ENCODE results near the gene PAPPA. TPM values are rescaled to one million over a fixed set of nuclear protein-coding genes. Genes with fewer than 3 reads are reported as not detected.

Gene PAPPA
- total and polyA plus RNA-seq, 9 of the 15 experiments (the other 6 are each of a cell fraction or from before 2014, with no cell fraction given) = 0.06 to 0.18 (median 0.11) TPM

- TF ChIP-seq TAF7 (tag; IDR thresholded peaks at IDR 0.05) (no peak), ZNF311 (CRISPR knock-in tag; IDR thresholded peaks at IDR 0.05) (no peak), CSDE1 (IDR thresholded peaks at IDR 0.05) (no peak), CBFB (CRISPR knock-in tag; IDR thresholded peaks at IDR 0.05) (no peak), ESRRA (IDR thresholded peaks at IDR 0.05; ENCODE audit: borderline replicate concordance, low read depth) (no peak), XRCC5 (IDR thresholded peaks at IDR 0.05; ENCODE audit: low read depth, low read length) (no peak), EHMT2 (IDR thresholded peaks at IDR 0.05) (no peak), OTX1 (CRISPR knock-in tag; IDR thresholded peaks at IDR 0.05) (0 out of 2 replicates have a peak, but pooled peaks have one; percentile 23)
- TF ChIP-seq, protein P1, sequence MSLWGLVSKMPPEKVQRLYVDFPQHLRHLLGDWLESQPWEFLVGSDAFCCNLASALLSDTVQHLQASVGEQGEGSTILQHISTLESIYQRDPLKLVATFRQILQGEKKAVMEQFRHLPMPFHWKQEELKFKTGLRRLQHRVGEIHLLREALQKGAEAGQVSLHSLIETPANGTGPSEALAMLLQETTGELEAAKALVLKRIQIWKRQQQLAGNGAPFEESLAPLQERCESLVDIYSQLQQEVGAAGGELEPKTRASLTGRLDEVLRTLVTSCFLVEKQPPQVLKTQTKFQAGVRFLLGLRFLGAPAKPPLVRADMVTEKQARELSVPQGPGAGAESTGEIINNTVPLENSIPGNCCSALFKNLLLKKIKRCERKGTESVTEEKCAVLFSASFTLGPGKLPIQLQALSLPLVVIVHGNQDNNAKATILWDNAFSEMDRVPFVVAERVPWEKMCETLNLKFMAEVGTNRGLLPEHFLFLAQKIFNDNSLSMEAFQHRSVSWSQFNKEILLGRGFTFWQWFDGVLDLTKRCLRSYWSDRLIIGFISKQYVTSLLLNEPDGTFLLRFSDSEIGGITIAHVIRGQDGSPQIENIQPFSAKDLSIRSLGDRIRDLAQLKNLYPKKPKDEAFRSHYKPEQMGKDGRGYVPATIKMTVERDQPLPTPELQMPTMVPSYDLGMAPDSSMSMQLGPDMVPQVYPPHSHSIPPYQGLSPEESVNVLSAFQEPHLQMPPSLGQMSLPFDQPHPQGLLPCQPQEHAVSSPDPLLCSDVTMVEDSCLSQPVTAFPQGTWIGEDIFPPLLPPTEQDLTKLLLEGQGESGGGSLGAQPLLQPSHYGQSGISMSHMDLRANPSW (CRISPR knock-in tag; IDR thresholded peaks at IDR 0.05) = no peak
- TF ChIP-seq, protein P2, sequence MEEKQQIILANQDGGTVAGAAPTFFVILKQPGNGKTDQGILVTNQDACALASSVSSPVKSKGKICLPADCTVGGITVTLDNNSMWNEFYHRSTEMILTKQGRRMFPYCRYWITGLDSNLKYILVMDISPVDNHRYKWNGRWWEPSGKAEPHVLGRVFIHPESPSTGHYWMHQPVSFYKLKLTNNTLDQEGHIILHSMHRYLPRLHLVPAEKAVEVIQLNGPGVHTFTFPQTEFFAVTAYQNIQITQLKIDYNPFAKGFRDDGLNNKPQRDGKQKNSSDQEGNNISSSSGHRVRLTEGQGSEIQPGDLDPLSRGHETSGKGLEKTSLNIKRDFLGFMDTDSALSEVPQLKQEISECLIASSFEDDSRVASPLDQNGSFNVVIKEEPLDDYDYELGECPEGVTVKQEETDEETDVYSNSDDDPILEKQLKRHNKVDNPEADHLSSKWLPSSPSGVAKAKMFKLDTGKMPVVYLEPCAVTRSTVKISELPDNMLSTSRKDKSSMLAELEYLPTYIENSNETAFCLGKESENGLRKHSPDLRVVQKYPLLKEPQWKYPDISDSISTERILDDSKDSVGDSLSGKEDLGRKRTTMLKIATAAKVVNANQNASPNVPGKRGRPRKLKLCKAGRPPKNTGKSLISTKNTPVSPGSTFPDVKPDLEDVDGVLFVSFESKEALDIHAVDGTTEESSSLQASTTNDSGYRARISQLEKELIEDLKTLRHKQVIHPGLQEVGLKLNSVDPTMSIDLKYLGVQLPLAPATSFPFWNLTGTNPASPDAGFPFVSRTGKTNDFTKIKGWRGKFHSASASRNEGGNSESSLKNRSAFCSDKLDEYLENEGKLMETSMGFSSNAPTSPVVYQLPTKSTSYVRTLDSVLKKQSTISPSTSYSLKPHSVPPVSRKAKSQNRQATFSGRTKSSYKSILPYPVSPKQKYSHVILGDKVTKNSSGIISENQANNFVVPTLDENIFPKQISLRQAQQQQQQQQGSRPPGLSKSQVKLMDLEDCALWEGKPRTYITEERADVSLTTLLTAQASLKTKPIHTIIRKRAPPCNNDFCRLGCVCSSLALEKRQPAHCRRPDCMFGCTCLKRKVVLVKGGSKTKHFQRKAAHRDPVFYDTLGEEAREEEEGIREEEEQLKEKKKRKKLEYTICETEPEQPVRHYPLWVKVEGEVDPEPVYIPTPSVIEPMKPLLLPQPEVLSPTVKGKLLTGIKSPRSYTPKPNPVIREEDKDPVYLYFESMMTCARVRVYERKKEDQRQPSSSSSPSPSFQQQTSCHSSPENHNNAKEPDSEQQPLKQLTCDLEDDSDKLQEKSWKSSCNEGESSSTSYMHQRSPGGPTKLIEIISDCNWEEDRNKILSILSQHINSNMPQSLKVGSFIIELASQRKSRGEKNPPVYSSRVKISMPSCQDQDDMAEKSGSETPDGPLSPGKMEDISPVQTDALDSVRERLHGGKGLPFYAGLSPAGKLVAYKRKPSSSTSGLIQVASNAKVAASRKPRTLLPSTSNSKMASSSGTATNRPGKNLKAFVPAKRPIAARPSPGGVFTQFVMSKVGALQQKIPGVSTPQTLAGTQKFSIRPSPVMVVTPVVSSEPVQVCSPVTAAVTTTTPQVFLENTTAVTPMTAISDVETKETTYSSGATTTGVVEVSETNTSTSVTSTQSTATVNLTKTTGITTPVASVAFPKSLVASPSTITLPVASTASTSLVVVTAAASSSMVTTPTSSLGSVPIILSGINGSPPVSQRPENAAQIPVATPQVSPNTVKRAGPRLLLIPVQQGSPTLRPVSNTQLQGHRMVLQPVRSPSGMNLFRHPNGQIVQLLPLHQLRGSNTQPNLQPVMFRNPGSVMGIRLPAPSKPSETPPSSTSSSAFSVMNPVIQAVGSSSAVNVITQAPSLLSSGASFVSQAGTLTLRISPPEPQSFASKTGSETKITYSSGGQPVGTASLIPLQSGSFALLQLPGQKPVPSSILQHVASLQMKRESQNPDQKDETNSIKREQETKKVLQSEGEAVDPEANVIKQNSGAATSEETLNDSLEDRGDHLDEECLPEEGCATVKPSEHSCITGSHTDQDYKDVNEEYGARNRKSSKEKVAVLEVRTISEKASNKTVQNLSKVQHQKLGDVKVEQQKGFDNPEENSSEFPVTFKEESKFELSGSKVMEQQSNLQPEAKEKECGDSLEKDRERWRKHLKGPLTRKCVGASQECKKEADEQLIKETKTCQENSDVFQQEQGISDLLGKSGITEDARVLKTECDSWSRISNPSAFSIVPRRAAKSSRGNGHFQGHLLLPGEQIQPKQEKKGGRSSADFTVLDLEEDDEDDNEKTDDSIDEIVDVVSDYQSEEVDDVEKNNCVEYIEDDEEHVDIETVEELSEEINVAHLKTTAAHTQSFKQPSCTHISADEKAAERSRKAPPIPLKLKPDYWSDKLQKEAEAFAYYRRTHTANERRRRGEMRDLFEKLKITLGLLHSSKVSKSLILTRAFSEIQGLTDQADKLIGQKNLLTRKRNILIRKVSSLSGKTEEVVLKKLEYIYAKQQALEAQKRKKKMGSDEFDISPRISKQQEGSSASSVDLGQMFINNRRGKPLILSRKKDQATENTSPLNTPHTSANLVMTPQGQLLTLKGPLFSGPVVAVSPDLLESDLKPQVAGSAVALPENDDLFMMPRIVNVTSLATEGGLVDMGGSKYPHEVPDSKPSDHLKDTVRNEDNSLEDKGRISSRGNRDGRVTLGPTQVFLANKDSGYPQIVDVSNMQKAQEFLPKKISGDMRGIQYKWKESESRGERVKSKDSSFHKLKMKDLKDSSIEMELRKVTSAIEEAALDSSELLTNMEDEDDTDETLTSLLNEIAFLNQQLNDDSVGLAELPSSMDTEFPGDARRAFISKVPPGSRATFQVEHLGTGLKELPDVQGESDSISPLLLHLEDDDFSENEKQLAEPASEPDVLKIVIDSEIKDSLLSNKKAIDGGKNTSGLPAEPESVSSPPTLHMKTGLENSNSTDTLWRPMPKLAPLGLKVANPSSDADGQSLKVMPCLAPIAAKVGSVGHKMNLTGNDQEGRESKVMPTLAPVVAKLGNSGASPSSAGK (IDR thresholded peaks at IDR 0.05) = peak; percentile 85
- TF ChIP-seq, protein P3, sequence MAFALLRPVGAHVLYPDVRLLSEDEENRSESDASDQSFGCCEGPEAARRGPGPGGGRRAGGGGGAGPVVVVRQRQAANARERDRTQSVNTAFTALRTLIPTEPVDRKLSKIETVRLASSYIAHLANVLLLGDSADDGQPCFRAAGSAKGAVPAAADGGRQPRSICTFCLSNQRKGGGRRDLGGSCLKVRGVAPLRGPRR (CRISPR knock-in tag; IDR thresholded peaks at IDR 0.05) = peak; percentile 7; the same call in 1 of the 2 replicates
- TF ChIP-seq, protein P4, sequence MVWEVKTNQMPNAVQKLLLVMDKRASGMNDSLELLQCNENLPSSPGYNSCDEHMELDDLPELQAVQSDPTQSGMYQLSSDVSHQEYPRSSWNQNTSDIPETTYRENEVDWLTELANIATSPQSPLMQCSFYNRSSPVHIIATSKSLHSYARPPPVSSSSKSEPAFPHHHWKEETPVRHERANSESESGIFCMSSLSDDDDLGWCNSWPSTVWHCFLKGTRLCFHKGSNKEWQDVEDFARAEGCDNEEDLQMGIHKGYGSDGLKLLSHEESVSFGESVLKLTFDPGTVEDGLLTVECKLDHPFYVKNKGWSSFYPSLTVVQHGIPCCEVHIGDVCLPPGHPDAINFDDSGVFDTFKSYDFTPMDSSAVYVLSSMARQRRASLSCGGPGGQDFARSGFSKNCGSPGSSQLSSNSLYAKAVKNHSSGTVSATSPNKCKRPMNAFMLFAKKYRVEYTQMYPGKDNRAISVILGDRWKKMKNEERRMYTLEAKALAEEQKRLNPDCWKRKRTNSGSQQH (CRISPR knock-in tag; IDR thresholded peaks at IDR 0.05) = no peak
Measured at GRCh38 chr9:116394070-116394469, 240.5 kb downstream of the PAPPA start (continued).
